ENCODE measurements around the gene ACTR6. TPM values are rescaled to one million over a fixed set of nuclear protein-coding genes. Genes with fewer than 3 reads are reported as not detected.

Gene ACTR6
- total and polyA plus RNA-seq, 7 experiments from 2014 or later, result 24.1 to 46.8 (median 40.2) TPM

DNA sequence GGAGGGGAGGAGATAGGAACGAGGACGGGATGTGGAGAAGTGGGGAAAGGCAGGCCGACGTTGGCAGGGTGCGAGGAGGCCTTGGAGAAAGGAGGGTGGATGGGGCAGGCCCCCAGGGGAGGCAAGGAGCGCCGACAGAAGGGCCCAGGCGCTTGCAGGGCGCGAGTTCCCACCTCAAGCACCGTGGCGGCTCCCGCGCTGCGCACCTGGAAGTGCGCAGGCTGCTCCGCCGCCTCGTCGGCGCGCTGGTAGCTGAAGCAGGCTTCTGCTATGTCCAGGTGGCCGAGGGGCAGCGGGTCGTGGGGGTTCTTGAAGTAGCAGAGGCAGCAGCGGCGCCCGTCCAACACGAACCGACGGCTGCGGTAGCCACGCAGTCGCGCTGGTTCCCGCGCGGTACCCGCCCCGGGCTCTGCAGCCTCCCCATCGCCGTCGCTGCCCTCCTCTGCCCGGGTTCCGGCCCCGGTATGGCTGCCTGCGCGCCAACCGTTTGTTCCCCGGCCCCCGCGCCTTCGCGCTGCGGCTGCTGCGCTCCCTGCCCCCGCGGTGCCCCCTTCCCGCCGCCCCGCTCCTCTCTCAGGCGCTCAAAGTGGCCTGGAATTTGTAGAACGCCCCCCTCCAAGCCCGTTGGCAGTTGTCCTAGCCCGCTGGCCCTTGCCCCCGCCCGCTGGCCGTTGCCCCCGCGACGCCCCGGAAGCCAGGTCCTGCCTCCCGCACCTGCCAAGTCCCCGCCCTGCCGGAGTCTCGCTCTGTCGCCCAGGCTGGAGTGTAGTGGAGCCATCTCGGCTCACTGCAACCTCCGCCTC, 1.1 kb upstream of the ACTR6 start:
- intact Hi-C loops (cut with micrococcal nuclease), result loop anchor here (1.0 to 10.0 kb wide), 12 partner anchors 14 to 1925 kb away; partner anchors contain the start of genes BLTP3B (in 2 of the 2), DEPDC4 (in 2 of the 2), NUP37 (in 2 of the 2) and PARPBP (in 2 of the 2)
- H3K4me1 Mint-ChIP-seq, result peaks cover 17 to 56% (median 44%) of the 10 kb centered on the region in 7 donors
- peaks cover 0 to 15% (median 0%) of the 10 kb centered on the region in 3 experiments for H3K36me3 ChIP-seq (ENCODE audit: control insufficient read depth in 2 of 3, insufficient read depth in 3 of 3, low read length in 3 of 3)
- H3K4me3 Mint-ChIP-seq, result peak overlapping the region; percentile 95 to 99 (median 98)
- peaks cover 0 to 6% (median 0%) of the 10 kb centered on the region in 11 donors for H3K9me3 Mint-ChIP-seq
- H3K27ac Mint-ChIP-seq, result peak overlapping the region; percentile 98 to 100 (median 99)
- H3K27ac ChIP-seq (ENCODE audit: low read depth, low read length), result peak overlapping the region; percentile 95
- peak; percentile 68 for ATAC-seq
- H3K9me3 ChIP-seq (ENCODE audit: control insufficient read depth in 2 of 3, low read length in 3 of 3), result no peaks in the 10 kb centered on the region
- ChIA-PET CTCF (no interaction called here), POLR2A (interaction anchor here (0.6 to 2.2 kb wide), 4 partner anchors 36 to 1209 kb away, joined by 3 to 23 read pairs (median 4); partner anchors contain the start of genes DEPDC4 and SCYL2)
- peaks cover 10 to 27% of the 10 kb centered on the region in 2 donors for H3K4me1 ChIP-seq (ENCODE audit: control insufficient read depth in 2 of 2, insufficient read depth in 2 of 2, low read length in 2 of 2)
- DNase-seq, result peak; percentile 57 to 84 (median 70)
- H3K36me3 Mint-ChIP-seq, result peaks cover 4 to 15% (median 11%) of the 10 kb centered on the region in 5 donors
- no peaks in the 10 kb centered on the region for H3K27me3 Mint-ChIP-seq
- peak overlapping the region; percentile 84 for H3K4me3 ChIP-seq (ENCODE audit: low read length)
- no peaks in the 10 kb centered on the region for H3K27me3 ChIP-seq (ENCODE audit: control insufficient read depth in 2 of 2, insufficient read depth in 2 of 2, low read length in 2 of 2)

DNA sequence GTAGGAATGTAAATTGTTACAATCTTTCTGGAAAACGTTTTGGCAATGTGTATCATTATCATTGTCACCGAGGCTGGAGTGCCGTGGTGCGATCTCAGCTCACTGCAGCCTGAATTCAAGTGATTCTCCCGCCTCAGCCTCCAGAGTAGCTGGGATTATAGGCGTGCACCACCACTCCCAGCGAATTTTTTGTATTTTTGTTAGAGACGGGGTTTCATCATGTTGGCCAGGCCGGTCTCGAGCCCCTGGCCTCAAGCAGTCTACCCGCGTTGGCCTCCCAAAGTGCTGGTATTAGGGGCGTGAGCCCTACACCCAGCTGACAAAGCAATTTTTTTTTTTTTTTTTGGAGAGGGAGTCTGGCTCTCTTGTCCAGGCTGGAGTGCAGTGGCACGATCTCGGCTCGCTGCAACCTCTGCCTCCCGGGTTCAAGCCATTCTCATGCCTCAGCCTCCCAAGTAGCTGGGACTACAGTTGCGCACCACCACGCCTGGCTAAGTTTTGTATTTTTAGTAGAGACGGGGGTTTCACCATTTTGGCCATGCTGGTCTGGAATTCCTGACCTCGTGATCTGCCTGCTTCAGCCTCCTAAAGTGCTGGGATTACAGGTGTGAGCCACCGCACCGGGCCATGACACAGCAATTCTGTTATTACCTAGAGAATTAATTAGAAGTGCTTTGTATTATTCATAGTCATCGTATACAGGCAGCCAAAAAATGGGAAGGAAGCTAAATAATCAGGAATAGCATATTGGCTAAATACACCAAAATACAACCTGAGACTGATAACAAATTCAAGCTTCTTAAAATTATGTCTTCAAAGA, 1.2 kb downstream of the ACTR6 start:
- Histone ChIP-seq H3K9me3 (ENCODE audit: control insufficient read depth in 2 of 3, low read length in 3 of 3) (no peaks in the 10 kb centered on the region), H3K27me3 (ENCODE audit: control insufficient read depth in 2 of 2, insufficient read depth in 2 of 2, low read length in 2 of 2) (no peaks in the 10 kb centered on the region), H3K4me1 (ENCODE audit: control insufficient read depth in 2 of 2, insufficient read depth in 2 of 2, low read length in 2 of 2) (peaks cover 10 to 27% of the 10 kb centered on the region in 2 donors), H3K36me3 (ENCODE audit: control insufficient read depth in 2 of 3, insufficient read depth in 3 of 3, low read length in 3 of 3) (peaks cover 0 to 20% (median 0%) of the 10 kb centered on the region in 3 experiments), H3K27ac (ENCODE audit: low read depth, low read length) (peak overlapping the region; percentile 95), H3K4me3 (ENCODE audit: low read length) (peak overlapping the region; percentile 84)
- Mint-ChIP-seq H3K27ac (peak overlapping the region; percentile 98 to 100 (median 99)), H3K9me3 (peaks cover 0 to 6% (median 0%) of the 10 kb centered on the region in 11 donors), H3K36me3 (peaks cover 4 to 5% (median 5%) of the 10 kb centered on the region in 5 donors), H3K4me3 (peak overlapping the region; percentile 95 to 99 (median 98)), H3K4me1 (peaks cover 16 to 56% (median 44%) of the 10 kb centered on the region in 7 donors), H3K27me3 (no peaks in the 10 kb centered on the region)
- POLR2A ChIA-PET, result interaction anchor here (1.0 to 2.7 kb wide), 4 partner anchors 9 to 65 kb away, joined by 5 to 23 read pairs (median 12); partner anchors contain the start of genes DEPDC4 and SCYL2
- no peak for ATAC-seq
- CTCF ChIA-PET, result interaction anchor here (0.8 kb wide), 1 partner anchor 42 kb away, joined by 3 read pairs; no protein-coding TSS in a partner anchor
- intact Hi-C loops (cut with micrococcal nuclease), result loop anchor here (2.0 to 10.0 kb wide), 7 partner anchors 1607 to 1923 kb away; partner anchors contain the start of genes NUP37 (in 2 of the 2), PARPBP (in 2 of the 2), SLC25A3 (in 2 of the 2) and TMPO (in 2 of the 2)
- DNase-seq, result no peak

DNA sequence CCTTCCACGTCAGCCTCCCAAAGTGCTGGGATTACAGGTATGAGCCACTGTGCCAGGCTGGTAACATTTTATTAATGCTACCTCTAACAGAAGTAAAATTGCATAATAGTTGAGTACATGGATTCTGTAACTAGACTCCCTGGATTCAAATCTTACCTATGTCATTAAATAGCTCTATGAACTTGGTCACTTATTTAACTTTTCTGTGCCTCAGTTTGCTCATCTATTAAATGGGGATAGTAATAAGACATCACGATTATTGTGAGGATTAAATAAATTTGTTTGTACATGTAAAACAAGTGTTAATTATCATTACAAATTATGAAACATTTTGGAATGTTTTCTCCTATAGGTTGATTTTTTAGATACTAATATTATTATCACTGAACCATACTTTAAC, 6.7 kb downstream of the ACTR6 start:
- no peaks in the 10 kb centered on the region for H3K9me3 ChIP-seq (ENCODE audit: control insufficient read depth in 2 of 3, low read length in 3 of 3)
- Mint-ChIP-seq H3K9me3 (no peaks in the 10 kb centered on the region), H3K4me3 (no peak overlapping the region), H3K36me3 (peaks cover 0 to 25% (median 7%) of the 10 kb centered on the region in 5 donors), H3K27ac (no peak overlapping the region), H3K4me1 (peaks cover 4 to 19% (median 15%) of the 10 kb centered on the region in 7 donors), H3K27me3 (no peaks in the 10 kb centered on the region)
- intact Hi-C loops (cut with micrococcal nuclease), result loop anchor here in 1 of 2 donors (10.0 kb wide), 3 partner anchors 1613 to 1917 kb away; partner anchors contain the start of genes NUP37, PARPBP, SLC25A3 and TMPO
- CTCF ChIA-PET, result no interaction called here
- no peak overlapping the region for H3K27ac ChIP-seq (ENCODE audit: low read depth, low read length)
- H3K4me3 ChIP-seq (ENCODE audit: low read length), result no peak overlapping the region
- POLR2A ChIA-PET, result no interaction called here
- DNase-seq, result no peak
- H3K27me3 ChIP-seq (ENCODE audit: control insufficient read depth in 2 of 2, insufficient read depth in 2 of 2, low read length in 2 of 2), result no peaks in the 10 kb centered on the region
- peaks cover 0 to 9% of the 10 kb centered on the region in 2 donors for H3K4me1 ChIP-seq (ENCODE audit: control insufficient read depth in 2 of 2, insufficient read depth in 2 of 2, low read length in 2 of 2)
- ATAC-seq, result no peak
- peaks cover 15 to 63% (median 22%) of the 10 kb centered on the region in 3 experiments for H3K36me3 ChIP-seq (ENCODE audit: control insufficient read depth in 2 of 3, insufficient read depth in 3 of 3, low read length in 3 of 3)

DNA sequence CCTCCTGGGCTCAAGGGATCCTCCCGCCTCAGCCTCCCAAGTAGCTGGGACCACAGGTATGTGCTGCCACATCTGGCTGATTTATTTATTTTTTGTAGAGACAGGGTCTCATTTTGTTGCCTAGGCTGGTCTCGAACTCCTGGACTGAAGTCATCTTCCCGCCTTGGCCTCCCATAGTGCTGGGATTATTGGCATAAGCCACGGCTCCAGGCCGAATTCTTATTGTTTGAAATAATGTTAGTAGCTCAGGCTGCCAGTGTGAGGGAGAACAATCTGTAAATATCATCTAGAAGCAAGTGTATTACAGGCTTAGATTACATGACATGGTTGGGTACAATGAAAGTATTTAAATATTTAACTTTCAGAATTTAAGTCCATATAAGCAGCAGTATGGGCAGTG, 8.2 kb downstream of the ACTR6 start:
- no peaks in the 10 kb centered on the region for H3K9me3 Mint-ChIP-seq
- H3K36me3 Mint-ChIP-seq, result peaks cover 0 to 30% (median 7%) of the 10 kb centered on the region in 5 donors
- CTCF ChIA-PET, result no interaction called here
- H3K27me3 Mint-ChIP-seq, result no peaks in the 10 kb centered on the region
- Histone ChIP-seq H3K9me3 (ENCODE audit: control insufficient read depth in 2 of 3, low read length in 3 of 3) (no peaks in the 10 kb centered on the region), H3K4me1 (ENCODE audit: control insufficient read depth in 2 of 2, insufficient read depth in 2 of 2, low read length in 2 of 2) (no peaks in the 10 kb centered on the region), H3K4me3 (ENCODE audit: low read length) (no peak overlapping the region), H3K27me3 (ENCODE audit: control insufficient read depth in 2 of 2, insufficient read depth in 2 of 2, low read length in 2 of 2) (no peaks in the 10 kb centered on the region), H3K36me3 (ENCODE audit: control insufficient read depth in 2 of 3, insufficient read depth in 3 of 3, low read length in 3 of 3) (peaks cover 15 to 72% (median 22%) of the 10 kb centered on the region in 3 experiments), H3K27ac (ENCODE audit: low read depth, low read length) (no peak overlapping the region)
- intact Hi-C loops (cut with micrococcal nuclease), result loop anchor here in 1 of 2 donors (10.0 kb wide), 3 partner anchors 1614 to 1916 kb away; partner anchors contain the start of genes NUP37, PARPBP, SLC25A3 and TMPO
- POLR2A ChIA-PET, result interaction anchor here (3.5 kb wide), 1 partner anchor 7 kb away, joined by 13 read pairs; the partner anchor contains the start of gene ACTR6
- no peak overlapping the region for H3K27ac Mint-ChIP-seq
- ATAC-seq (no peak), DNase-seq (no peak)
- peaks cover 0 to 6% (median 4%) of the 10 kb centered on the region in 7 donors for H3K4me1 Mint-ChIP-seq
- H3K4me3 Mint-ChIP-seq, result no peak overlapping the region

DNA sequence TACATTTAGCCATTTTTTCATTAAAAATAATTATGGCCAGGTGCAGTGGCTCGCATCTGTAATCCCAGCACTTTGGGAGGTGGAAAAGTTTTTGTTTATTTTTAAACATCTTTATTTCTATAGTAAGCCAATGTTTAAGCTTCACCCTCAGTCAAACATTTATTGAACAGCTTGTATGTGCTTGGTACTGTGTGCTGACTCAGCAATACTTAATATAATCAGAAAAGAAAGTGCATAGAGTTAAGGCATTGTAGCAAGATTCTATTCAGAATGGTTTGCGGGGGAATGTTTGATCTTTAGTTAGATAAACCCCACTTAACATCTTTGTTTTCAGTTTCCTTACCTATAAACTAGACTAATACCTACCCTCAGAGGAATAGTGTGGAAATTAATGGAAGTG, 11.1 kb downstream of the ACTR6 start:
- Histone ChIP-seq H3K27me3 (ENCODE audit: control insufficient read depth in 2 of 2, insufficient read depth in 2 of 2, low read length in 2 of 2) (no peaks in the 10 kb centered on the region), H3K4me1 (ENCODE audit: control insufficient read depth in 2 of 2, insufficient read depth in 2 of 2, low read length in 2 of 2) (no peaks in the 10 kb centered on the region), H3K27ac (ENCODE audit: low read depth, low read length) (no peak overlapping the region), H3K4me3 (ENCODE audit: low read length) (no peak overlapping the region), H3K9me3 (ENCODE audit: control insufficient read depth in 2 of 3, low read length in 3 of 3) (no peaks in the 10 kb centered on the region), H3K36me3 (ENCODE audit: control insufficient read depth in 2 of 3, insufficient read depth in 3 of 3, low read length in 3 of 3) (peaks cover 15 to 82% (median 36%) of the 10 kb centered on the region in 3 experiments)
- Mint-ChIP-seq H3K27ac (no peak overlapping the region), H3K36me3 (peaks cover 3 to 40% (median 9%) of the 10 kb centered on the region in 5 donors), H3K27me3 (no peaks in the 10 kb centered on the region), H3K4me1 (no peaks in the 10 kb centered on the region), H3K9me3 (no peaks in the 10 kb centered on the region), H3K4me3 (no peak overlapping the region)
- no peak for DNase-seq
- CTCF ChIA-PET, result no interaction called here
- intact Hi-C loops (cut with micrococcal nuclease), result no loop called here
- POLR2A ChIA-PET, result interaction anchor here (0.5 to 3.5 kb wide), 2 partner anchors 10 to 177 kb away, joined by 3 to 13 read pairs; partner anchors contain the start of gene ACTR6
- no peak for ATAC-seq

Data from naive thymus-derived CD4-positive, alpha-beta T cell (primary cell).